ENCODE measurements around the gene RILP.

The RILP gene

DNA sequence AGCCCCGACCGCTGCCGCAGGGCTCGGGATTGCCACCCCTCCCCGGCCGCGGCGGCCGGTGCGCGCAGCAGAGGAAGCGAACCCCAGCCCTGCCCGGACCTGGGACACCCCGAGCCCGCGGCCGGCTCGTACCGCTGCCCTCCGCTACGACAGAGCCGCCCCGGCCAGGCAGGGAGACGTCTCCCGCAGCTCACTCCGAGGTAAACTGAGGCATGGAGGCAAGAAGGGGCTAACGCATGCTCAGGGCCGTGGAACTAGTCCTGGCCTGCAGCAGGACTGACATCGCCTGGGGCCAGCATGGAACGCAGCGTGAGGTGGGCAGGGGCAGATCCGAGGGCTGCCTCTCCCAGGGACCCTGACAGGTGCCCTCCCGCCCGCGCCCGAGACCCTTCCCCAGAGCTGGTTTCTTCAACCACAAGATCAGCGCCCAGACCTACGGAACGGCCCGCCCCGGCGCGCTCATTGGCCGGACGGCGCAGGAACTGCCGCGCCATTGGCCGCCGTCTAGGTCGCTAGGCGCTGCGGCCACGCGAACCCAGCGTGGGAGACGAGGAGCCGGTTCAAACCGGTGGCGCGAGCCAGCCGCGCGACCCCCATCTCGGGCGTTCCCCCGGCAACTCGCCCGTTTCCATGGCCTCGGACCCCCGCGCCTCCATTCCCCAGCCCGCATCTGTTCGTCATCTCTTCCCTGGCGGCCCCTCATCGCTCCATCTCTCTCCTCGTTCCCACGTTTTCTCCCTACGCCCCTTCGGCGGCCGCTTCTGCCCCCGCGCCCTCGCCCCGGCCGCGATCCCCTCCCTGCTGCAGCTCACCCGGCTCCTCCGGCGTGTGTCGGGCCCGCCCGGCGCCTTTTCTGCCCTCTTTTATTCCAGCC, 21.4 kb downstream of the RILP start, which contains the start of gene SLC43A2:
Gene SLC43A2, minus strand, starts transcription at position 853 of the 874 bp plus-strand sequence. CDS start 960 bp downstream, outside the sequence.
- peak; percentile 59 for DNase-seq

DNA sequence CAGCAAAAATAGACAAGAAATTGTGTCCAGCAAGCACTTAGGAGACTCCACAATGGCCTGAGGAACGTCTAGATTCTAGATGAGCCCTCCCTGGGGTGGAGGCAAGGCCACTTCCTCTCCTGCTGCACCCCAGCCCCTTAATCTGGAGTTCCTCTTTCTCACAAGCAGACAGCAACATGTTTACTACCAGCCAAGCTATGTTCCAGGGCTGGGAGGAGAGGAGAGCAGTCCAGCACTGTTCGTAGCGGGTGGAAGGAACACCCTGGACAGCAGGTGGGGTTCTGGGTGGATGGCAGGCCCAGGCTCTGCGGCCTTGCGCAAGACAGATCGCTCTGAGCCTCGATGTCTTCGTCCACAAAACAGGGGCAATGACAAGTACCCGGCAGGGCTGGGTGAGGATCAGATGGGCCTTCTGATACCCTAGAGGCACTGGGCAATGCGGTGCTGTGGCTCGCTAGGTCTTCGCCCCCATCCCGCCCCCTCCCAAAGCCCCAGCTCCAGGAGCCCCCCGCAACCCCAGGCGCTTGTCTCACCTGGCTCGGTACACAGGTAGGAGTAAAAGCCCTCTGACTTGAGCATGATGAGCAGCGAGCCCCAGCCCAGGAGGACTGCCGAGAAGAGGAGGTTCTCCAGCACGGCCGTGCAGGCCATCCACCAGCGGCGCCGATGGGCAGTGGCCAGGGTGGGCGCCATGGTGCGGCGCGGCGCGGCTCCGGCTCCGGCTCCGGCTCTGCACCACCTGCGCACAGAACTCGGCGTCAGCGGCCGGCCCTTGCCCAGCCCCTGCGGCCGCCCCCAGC, 22.3 kb downstream of the RILP start:
- DNase-seq, result no peak

DNA sequence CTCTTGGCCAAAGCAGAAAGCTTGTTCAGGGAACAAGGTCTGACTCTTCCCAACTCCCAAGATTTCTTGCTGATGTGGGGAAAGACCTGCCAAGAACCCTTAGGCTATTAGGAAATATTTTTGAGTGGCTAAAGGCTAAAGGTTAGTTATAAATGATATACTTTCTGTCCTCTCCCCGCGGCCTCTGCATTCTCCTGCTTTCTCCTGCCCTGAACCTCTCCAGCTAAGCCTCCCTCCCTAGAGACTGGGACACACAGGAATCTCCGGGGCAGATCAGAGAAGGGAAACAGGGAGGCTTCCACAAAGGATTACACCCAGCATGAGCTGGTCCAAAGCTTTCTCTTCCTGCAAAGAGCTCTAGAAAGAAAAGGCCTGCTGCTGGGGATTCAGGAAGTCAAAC, 23.3 kb downstream of the RILP start:
- no peak for DNase-seq

DNA sequence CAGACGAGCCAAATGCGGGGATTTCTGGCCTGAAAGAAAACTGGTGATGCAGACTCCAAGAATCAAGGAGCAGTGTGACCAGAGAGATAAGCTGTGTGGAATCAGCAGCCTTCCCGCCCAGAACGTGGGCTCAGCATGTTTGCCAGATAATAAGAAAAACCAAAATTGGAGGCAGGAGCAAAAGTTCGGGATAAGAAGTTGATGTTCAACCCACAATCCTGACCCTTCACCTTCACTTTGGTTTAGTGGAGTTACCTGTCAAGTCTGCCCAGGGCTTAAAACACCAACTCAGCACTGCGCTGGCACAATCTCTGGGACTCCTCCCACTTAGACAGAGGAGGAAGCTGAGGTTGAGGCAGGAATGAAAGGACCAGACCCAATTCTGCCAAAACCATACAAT, 24.1 kb downstream of the RILP start:
- no peak for DNase-seq

DNA sequence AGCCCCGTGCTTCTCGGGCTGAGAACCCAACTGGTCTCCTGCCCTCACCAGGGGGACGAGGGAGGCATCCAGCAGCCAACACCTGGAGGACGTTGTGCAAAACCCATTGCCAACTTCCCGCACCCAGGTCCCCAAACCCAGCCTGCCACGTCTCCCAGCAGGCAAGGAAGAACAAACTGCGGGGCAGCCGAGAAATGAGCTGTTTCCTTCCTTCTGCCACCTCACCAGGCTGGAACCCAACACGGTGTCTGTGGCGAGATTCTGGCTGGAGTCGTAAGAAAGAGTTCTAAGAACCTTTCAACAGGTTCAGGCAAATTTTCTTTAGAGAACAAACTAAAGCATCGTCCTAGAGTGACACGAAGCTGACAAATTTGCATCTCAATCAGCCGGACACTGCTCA, 24.6 kb downstream of the RILP start:
- DNase-seq, result no peak

DNA sequence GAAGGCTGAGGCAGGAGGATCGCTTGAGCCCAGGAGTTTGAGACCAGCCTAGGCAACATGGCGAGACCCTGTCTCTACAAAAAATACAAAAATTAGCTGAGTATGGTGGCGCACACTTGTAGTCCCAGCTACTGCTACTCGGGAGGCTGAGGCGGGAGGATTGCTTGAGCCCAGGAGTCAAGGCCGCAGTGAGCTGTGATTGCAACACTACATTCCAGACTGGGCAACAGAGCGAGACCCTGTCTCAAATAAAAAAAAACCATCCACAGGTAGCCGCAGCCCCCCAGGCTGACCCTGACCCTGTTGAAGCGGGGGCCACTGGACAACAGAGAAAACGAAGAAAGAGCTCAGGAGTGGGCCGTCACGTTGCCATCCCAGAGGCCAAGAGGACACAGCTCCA, 25.0 kb downstream of the RILP start:
- DNase-seq, result no peak

DNA sequence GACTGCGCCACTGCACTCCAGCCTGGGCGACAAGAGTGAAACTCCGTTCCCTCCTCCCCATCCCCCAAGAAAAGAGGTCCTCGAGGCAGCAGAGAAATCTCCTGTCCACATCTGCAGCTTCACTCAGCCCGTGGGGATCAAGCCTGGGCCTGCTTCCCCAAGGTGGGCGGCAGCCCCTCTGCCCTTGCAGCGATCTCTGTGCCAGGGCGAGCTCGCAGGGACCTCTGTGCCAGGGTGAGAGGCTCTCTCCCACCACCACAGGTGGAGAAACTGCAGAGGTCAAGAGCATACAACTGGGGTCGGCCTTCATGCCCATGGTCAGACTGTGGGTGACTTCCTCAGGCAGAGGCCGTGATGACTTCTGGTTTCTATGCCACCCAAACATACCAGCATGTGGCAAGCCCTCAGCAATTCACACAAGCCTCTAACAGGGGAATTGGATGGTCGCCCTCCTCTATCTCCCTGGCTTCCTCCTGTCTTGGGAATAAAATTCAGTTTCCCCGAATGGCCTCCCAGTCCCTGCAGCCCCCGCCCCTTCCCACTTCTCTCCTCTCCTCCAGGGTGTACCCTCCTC, 26.5 kb downstream of the RILP start:
- DNase-seq, result no peak

DNA sequence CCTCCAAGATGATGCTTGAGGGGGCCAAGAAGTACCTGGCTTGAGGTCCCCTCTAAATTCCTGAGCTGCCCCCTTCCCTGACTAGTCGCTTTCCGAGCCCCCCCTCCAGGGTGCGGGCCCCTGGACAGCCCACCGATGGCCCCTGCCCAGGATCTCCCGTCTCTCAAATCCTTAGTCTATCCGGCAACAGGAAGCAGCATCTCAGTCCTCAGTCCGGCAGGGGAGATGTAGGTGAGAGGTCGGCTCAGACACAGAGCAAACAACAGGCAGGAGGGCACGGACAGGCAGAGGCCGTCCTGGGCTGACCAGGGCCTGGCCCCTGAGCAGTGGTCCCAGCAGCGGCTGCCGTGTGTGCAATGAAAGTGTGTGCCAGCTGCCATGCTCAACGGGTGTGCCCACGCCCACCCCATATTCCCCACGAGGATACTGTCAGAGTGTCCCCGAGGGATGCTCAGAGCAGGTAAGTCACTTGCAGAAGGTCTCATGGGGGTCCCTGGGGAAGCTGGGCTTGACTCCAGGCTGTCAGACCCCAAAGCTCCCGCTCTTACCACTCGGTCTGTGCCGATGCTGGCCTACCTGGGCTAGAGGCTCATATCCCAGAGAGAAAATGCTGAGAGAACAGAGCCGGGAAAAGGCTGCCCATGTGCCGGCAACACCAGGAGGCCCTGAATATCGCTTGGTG, 28.3 kb downstream of the RILP start:
- DNase-seq, result no peak

DNA sequence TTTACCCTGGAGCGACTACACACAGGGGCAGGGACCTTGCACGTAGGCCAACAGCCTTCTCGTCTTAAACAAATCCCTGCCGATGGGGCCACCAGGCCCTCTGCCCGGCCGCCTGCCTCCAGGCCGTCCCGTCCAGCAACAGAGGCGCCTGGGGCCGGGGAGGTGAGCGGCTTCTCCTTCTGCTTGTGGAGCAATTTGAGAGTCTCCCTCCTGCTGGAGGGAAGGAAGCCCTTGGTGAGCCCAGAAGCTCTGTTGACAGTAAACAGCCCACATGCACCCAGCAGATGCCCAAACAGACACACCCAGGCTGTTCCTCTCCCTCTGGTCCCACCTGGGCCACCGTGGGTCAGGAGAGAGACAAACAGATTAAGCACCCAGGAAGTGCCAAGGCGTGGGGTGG, 29.2 kb downstream of the RILP start:
- no peak for DNase-seq

DNA sequence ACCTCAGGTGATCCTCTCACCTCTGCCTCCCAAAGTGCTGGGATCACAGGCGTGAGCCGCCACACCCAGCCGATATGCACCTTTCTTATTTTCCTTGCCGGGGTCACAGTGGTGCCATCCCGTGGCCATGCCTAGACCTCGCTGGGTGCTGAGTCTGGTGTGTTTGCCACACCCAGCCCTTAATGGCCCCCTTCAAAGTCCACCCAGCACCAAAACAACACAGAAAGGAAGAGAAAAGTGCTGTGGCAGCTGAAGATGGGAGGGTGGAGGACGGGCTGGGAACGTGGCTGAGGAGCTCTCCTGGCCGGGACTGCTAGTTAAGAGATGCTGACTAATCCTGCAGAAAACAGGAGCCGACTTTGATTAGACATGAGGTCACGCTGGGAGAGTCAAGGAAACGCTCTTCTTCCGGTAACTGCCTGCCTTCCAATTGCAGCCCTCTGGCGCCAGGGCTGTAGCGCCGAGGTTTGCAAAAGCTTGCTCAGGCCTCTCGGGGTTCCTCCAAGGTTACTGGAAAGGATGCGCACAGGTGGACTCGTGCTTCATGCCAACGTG, 32.0 kb downstream of the RILP start:
- DNase-seq, result peak; percentile 45

DNA sequence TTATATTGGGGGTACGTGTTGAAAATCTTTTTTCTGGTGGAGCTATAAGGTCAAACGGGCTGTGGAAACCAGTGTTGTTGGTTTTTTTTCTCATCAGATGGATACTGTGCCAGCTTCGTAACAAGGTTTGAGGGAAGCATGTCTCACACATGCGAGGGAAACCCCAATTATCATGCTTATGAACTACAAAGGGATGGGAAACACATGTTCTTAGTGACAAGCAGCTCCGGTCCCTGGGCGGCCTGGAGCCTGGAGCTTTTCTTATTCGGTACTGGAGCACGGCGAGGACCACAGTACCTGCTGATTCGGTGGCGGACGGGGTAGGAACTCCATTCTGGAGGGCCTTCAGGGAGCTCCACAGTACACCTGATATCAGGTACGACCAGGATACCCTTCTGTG, 33.6 kb downstream of the RILP start:
- no peak for DNase-seq

DNA sequence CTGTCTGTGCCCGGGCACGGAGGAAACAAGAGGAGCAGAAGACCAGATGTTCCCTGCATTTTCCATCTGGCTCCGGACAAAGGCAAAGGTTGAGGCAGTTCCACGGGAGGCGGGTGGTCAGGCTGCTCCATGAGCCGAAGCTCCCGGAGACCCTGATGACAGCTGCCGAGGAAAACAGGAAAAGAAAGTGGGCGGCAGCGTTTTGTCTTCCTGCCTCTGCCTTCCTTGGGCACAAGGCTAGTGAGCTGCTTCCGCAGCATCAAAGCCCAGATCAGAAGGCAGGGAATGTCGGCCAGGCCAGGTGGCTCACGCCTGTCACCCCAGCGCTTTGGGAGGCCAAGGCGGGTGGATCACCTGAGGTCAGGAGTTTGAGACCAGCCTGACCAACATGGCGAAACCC, 37.3 kb downstream of the RILP start:
- DNase-seq, result no peak

DNA sequence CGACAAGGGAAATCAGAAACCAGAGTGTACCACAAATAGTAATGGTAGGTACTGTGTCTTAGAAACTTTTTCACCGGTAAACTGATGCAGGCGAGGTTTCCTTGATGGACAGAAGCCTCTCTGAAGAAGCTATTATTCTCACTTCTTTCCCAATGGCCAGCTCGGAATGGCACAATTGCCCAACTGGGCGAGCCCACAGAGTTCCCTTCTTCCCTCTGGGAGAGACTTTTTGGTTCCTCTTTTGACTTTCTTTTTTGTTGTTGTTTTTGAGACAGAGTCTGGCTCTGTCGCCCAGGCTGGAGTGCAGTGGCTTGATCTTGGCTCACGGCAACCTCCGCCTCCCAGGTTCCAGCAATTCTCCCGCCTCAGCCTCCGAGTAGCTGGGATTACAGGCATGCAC, 38.0 kb downstream of the RILP start:
- DNase-seq, result no peak

DNA sequence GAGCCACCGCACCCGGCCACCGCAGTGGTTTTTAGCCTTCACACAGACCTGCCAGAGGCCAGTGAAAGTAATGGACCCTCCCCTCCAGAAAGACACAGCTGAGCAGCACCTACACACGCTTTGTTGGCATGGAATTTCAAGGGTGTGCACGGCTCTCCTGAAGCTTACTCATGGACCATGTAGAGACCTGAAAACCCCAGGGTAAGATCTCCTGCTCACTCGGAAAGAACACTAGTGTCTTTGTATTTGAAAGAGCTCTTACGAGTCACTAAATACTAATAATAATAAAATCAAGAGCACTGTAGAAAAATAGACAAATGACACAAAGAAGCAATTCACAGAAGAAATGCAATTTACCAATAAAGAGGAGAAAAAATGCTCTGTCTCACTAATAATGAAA, 41.0 kb downstream of the RILP start:
- no peak for DNase-seq

DNA sequence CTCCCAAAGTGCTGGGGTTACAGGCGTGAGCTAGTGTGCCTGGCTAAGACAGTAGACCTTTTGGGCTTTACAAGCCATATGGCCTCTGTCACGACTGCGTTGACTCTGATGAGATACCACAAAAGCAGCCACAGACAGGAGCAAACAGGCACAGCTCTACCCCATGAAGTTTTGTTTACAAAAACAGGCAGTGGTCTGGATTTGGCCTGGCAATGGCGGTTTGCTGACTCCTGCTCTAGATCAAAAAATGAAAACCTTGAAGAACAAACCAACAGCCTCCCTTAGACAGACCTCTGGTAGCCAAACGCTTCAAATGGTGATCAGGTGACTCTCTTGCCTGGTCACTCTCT, 41.7 kb downstream of the RILP start:
- no peak for DNase-seq

DNA sequence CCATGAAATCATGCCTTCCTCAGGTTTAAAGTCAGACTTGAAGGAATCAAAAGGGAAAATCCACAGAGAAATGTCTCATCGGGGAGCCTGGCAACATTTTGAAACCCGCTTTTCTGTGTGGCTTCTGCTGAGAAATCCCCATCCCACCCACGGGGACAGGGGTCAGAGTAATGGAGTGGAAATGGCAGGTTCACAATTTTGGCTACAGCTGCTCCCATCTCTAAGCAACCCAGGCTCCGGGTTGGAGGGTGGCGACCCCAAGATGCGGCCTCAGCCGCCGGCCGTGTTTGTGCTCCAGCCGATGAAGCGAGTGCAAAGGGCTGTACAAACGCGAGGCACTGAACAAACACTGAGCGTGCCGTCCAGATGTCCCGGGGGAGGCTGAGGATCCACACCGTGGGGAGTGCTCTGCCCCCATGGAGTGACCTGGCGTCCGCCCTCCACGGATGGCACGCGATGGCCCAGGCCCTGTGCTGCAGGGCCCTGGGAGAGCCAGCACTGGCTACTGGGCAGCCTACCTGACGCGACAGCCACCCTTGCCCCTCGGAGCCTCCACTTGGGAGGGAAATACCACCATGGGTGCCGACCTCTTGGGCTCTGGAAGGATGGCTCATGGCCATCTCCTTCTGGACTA, 43.2 kb downstream of the RILP start:
- DNase-seq, result no peak

DNA sequence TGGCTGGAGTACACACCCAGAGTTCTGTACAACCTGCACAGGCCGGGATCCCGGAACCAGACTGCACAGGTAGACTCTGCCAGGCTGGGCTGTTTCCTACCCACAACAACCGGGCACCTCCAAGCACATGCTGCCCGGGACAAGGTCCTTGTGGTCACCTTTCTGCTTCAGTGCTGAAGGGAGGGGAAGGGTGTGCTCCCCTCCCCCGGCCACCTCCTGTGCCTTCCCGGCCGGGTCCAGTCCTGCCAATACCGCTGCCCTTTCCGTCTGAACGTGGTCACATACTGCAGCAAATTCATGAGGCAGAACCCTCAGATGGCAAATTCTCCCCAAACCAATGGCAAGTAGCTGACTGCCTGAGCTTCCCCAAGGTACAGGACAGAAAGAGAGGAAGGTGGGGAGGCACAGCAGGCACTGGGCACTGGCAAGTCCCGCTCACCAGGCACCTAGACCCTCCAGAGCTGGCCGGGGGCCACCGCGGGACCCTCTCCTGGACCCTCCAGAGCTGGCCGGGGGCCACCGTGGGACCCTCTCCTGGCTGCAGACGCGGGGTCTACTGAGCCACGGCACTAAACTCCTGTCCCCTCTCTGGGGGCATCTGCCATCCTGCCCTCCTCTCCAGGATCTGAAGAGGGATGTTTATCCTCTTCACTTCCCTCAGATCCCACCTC, 43.9 kb downstream of the RILP start:
- no peak for DNase-seq

DNA sequence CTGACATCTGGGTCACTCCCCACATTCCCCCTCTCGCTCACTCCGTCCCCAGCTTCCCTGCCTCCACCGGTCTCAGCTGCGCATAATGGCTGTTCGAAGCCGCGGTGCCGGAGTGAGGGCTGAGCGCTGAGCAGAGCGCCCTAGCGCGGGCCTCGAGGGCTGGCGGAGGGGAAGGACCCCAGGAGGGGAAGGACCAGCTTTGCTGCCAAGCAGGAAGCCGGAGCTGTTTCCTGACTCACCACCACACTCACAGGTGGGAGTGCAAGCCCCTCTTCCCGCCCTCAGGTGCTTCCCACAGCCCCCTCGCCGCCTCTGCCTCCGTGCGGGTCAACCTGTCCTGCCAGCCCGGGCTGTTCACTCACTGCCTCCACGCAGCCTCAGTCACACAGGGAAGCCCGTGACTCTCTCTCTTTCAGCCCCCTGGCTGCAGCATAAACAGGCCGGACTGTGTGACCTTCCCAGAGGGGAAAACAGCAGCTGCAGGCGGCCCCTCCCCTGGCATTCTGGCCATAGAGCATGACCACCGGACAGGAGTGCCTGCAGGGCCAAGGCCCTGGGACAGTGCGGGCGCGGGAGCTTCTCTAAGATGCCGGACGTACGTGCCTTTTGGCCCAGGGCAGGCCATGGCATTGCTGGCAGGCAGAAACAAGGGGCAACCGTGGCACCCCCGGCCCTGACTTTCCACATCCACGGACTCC, 44.7 kb downstream of the RILP start:
- no peak for DNase-seq

DNA sequence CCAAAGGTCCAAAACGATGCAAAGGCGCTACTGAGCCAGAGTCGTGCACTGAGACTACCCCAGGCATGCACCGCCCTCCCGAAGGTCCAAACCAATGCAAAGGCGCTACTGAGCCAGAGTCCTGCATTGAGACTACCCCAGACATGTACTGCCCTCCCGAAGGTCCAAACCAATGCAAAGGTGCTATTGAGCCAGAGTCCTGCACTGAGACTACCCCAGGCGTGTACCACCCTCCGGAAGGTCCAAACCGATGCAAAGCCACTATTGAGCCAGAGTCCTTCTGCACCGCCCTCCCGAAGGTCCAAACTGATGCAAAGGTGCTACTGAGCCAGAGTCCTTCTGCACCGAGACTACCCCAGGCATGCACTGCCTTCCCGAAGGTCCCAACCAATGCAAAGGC, 48.1 kb downstream of the RILP start:
- DNase-seq, result no peak

DNA sequence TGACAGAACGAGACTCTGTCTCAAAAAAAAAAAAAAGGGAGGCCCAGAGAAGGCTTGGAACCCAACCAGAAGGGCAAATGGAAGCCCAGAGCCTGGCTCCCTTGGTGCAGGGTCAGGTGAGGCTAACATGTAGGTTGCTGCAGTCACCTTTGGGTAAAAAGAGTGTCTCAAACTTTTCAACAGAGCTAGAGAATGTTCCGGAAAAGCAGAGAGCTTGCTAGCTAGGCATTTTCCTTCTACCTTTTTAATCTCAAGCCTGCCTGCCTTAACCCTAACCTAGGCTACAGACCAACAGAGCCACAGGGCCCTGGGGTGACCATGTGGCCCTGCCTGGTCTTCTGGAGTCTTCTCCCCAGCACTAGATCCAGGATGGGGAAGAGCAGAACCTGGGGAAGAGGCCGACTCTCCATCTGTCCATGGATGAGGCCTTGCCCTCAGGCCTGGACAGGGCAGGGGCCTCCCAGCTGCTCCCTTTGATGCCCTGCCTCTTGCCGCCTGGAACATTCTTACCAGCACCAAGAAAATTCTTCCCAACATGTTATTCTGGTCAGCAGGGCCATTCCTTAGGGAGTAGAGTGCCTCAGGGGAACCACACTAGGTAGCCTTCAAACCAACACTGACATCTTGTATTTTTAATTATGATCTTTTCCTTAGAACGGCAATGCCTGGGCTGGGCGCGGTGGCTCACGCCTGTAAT, 51.1 kb downstream of the RILP start:
- no peak for DNase-seq

Data from NCI-H2227 treated with DMSO at 0.1 percent for 48 hours (cell line).